ENCODE measurements around the gene YPEL5. TPM values are rescaled to one million over a fixed set of nuclear protein-coding genes. Genes with fewer than 3 reads are reported as not detected.

The YPEL5 gene
- total RNA-seq = 87.3 and 113 TPM in 2 replicates

GRCh38 chr2:30146337-30147195 is at the start of gene YPEL5:
TSS of gene YPEL5 (plus strand) at chr2:30147007. CDS start at chr2:30156652, 9,645 bp downstream.

Other genes starting within 250 kb of the YPEL5 start
- gene ALK, start 225.4 kb upstream of the YPEL5 start, total RNA-seq = under 0.01 and 0.17 TPM in 2 replicates
- gene LBH, start 84.5 kb downstream of the YPEL5 start, total RNA-seq = 98.6 and 336 TPM in 2 replicates